Fibroblast of skin of right quadriceps (primary cell): ENCODE measurements around the gene SHB.

Experiments
- DNase-seq: peaks from one replicate; pipeline ENCODE4 v3.0.0-alpha.2; 2013

Gene SHB

GRCh38 chr9:38039090-38039906 is 29.7 kb downstream of the SHB start:
- DNase-seq = peak; percentile 38

GRCh38 chr9:38038307-38039089 is 30.5 kb downstream of the SHB start:
- DNase-seq = peak; percentile 59

GRCh38 chr9:38037981-38038306 is 31.1 kb downstream of the SHB start:
- DNase-seq = no peak

- peak; percentile 60 for DNase-seq
Observed at GRCh38 chr9:38036359-38037084, 32.5 kb downstream of the SHB start.

- DNase-seq = peak; percentile 90
Observed at GRCh38 chr9:38035873-38036272, 33.2 kb downstream of the SHB start.

GRCh38 chr9:38033941-38034340 is 35.1 kb downstream of the SHB start:
- no peak for DNase-seq

- DNase-seq = no peak
Observed at GRCh38 chr9:38032266-38033110, 36.5 kb downstream of the SHB start.

GRCh38 chr9:38031594-38031993 is 37.4 kb downstream of the SHB start:
- no peak for DNase-seq

GRCh38 chr9:38030658-38031057 is 38.4 kb downstream of the SHB start:
- DNase-seq = no peak

GRCh38 chr9:38029915-38030638 is 39.0 kb downstream of the SHB start:
- no peak for DNase-seq

GRCh38 chr9:38027714-38028113 is 41.3 kb downstream of the SHB start:
- DNase-seq = no peak

- no peak for DNase-seq
Observed at GRCh38 chr9:38026840-38027527, 42.0 kb downstream of the SHB start.

- peak; percentile 95 for DNase-seq
Observed at GRCh38 chr9:38026021-38026809, 42.8 kb downstream of the SHB start.

- no peak for DNase-seq
Observed at GRCh38 chr9:38025166-38025565, 43.9 kb downstream of the SHB start.

- DNase-seq = peak; percentile 63
Observed at GRCh38 chr9:38024036-38024681, 44.9 kb downstream of the SHB start.

GRCh38 chr9:38023661-38024035 is 45.4 kb downstream of the SHB start:
- DNase-seq = no peak

- no peak for DNase-seq
Observed at GRCh38 chr9:38022995-38023394, 46.0 kb downstream of the SHB start.

- no peak for DNase-seq
Observed at GRCh38 chr9:38022203-38022895, 46.7 kb downstream of the SHB start.
